Smooth muscle cell of the brain vasculature (primary cell): ENCODE data around the gene CD300LB.
A peak's percentile ranks its signal among the peaks of the same experiment; 100 is the strongest.
"Not testable (repeated sequence)": the region's sequence is repeated elsewhere in the genome, so short reads cannot be mapped to it uniquely, and the experiment has no call there.

Experiments used
- DNase-seq: peaks from one replicate; pipeline ENCODE4 v3.0.0-alpha.2; 2012; ENCODE audit warnings: low read depth, low spot score

The CD300LB gene

DNA sequence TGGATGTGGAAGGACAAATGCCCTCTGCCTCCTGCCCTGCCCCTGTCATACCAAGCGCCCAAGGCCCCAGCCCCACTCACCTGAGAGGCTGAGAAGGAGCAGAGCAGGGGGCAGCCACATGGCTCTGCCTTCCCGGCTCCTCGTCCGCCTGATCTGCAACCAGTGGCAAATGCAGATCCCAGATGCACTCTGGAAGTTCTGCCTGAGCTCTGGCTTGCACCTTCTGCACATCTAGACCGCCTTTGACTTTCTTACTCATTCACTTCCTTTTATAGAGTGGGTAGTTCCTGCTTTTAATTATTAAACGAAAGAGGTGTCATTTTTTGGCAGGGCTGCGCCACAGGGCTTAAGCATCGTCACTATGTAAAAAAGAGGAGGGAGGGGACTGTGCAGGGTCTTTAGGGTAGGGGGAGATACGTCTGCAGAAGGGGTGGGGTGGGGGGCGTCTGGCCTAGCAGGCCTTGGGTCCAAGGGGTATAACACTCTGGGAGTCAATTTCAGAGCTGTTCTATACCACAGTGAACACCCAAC lies at the start of gene CD300LB:
Gene CD300LB, minus strand, starts transcription at position 245 of the 531 bp plus-strand sequence. Its CDS starts 125 bp downstream, at position 120.
- no peak for DNase-seq

DNA sequence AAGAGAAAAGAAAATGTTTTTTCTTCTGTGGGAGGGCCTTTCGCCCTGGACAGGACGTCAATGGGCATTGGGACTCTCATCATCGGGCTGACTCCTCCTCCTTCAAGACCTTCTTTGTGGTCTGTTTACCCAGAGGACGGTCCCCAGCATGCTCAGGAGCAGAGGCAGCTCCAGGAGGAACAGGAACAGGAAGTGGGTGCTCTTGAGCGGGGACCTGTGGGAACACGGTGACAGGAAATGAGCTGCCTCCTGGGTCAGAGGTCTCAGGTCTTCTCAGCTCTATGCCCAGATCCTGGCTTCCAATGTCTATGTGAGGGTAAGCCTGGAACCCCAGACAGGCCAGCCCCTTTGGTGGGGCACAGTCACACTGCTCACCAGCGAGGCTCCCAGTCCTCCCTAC lies 48.6 kb upstream of the CD300LB start:
- DNase-seq = no peak

GRCh38 chr17:74578979-74579378 lies 47.7 kb upstream of the CD300LB start:
- DNase-seq = no peak

DNA sequence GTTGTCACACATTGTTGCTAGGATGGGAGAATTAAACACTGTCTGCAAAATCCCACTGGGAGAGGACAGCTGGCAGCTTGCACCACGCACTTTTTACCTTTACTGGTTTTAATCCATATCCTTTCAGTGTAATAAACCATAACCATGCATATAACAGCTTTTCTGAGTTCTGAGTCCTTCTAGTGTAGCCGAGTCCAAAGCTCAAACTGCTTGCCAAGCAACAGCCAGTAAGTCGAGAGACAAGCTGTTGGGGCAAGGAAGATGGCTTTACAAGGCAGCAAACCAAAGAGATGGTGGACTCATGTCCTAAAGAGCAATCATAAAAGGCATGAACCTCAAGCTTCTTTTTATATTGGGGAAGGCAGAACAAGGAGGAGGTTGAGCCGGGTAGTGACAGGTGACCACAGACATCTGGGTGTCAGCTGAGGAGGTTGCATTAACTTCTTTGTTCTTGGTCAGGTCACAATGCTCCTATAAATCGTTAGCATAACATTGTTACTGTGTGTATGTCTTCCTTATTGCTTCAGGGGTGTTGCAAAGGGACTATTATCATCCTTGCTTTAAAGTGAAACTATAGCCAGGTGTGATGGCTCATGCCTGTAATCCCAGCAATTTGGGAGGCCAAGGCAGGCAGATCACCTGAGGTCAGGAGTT lies 43.3 kb upstream of the CD300LB start:
- no peak for DNase-seq

DNA sequence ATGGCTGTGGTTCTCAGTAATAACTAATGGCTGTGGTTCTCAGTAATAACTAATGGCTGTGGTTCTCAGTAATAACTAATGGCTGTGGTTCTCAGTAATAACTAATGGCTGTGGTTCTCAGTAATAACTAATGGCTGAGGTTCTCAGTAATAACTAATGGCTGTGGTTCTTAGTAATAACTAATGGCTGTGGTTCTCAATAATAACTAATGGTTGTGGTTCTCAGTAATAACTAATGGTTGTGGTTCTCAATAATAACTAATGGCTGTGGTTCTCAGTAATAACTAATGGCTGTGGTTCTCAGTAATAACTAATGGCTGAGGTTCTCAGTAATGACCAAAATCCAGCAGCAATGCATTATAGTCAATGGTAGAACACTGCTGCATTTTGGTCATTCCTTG lies 42.4 kb upstream of the CD300LB start:
- not testable (repeated sequence) for DNase-seq

DNA sequence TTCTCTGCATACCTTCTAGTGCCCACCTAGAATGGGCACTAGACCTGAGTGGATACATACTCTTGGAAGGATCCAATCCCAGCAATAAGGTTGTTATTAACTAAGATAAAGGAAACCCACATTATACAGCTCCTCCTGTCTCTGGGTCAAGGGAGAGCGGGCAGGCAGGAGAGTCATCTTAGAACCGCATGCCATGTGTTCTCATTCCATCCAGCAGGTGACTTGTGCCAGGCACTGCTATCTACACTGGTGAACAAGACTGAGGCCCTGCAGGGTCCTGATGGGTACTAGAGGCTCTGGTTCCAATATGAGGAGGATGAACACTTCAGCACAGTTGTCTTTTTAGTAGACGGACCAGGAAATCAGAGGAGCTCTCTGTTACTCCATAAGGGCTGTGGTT lies 41.9 kb upstream of the CD300LB start:
- no peak for DNase-seq

GRCh38 chr17:74571621-74572270 lies 40.5 kb upstream of the CD300LB start:
- no peak for DNase-seq

- DNase-seq = peak; percentile 45
These were observed 38.0 kb upstream of the CD300LB start for GRCh38 chr17:74569020-74570003.

DNA sequence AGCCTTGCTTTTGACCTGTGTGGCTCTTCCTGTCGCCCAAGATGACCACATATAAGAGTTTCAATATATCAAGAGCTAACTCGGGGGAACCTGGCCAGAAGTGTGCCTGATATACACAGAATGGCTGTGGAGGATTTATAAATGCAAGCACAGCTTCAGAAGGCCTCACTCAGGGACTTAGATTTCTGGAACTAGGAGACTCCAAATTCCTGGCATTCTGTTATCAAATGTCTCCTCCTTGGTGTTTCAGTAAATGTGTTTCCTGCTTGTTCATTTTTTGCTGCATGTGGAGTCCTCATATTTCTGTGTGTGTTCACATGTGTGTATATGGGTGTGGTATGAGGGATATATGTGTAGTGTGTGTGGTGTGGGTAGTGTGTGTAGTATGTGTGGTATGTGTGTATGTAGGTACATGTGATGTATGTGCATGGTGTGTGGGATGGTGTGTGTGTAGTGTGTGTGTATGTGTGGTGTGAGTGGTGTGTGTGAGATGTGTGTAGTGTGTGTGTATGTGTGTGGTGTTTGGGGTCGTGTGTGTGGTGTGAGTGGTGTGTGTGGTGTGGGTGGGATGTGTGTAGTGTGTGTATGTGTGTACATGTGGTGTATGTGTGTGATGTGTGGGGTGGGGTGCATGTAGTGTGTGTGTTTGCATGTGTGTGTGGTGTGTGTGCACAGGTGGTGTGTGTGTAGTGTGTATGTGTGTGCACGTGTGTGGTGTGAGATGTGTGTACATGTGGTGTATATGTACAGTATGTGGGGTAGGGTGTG lies 37.0 kb upstream of the CD300LB start:
- no peak for DNase-seq

GRCh38 chr17:74567397-74567796 lies 36.1 kb upstream of the CD300LB start, which contains the start of gene CD300H:
Gene CD300H, minus strand, starts transcription at chr17:74567509.
- no peak for DNase-seq

DNA sequence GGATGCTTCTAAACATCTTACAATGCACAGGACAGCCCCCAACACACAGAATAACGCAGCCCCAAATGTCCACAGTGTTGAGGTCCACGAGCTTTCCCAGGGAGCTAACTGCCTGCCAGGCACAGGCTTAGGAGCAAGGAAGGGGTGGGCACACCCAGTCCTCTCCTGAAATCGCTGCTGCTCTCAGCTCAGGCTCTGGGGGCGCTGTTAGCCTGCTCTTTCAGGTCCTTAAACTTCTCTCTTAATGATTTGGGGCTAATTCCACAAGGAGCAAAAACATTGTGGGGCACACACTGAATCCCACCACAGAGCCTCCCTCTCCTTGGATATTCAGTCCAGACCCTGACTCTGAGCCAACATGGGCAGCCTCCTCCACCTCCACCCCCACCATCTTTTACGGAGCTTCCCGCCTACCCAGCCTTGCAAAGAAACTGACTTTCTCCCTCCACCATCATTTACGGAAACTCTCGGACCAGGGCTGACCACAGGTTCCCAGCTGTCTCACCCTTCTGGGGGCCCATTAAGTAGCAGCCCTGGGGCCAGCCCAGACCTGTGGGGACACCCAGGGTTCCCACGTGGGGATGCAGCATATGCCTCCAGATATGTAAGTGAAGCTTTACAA lies 35.0 kb upstream of the CD300LB start:
- no peak for DNase-seq

DNA sequence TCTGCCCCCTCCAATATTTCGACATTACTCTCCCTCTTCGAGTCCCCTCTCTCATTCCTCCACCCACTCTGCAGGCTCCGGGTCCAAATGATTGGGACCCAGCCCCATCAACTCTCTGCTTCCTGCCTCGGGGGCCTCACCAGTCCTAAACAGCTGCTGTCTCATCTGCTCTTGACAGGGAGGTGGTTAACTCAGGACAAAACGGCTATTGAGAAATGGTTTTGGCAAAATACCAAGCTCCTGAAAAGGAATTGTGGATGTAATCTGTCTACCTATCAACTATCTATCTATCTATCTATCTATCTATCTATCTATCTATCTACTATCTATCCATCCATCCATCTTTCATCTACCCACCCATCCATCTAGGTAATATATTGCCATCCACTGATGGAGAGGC lies 33.9 kb upstream of the CD300LB start:
- no peak for DNase-seq

DNA sequence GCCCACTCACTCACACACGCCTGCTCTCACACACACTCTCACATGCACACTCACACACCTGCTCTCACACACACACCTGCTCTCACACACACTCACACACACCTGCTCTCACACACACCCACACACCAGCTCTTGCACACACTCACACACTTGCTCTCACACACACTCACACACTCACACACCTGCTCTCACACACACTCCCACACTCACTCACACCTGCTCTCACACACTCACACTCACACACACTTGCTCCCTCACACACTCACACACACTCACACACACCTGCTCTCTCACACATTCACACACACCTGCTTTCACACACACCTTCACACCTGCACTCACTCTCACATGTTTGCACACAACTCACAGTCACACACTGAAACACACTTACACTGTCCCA lies 32.1 kb upstream of the CD300LB start:
- DNase-seq = no peak

GRCh38 chr17:74561586-74561985 lies 30.3 kb upstream of the CD300LB start:
- no peak for DNase-seq

DNA sequence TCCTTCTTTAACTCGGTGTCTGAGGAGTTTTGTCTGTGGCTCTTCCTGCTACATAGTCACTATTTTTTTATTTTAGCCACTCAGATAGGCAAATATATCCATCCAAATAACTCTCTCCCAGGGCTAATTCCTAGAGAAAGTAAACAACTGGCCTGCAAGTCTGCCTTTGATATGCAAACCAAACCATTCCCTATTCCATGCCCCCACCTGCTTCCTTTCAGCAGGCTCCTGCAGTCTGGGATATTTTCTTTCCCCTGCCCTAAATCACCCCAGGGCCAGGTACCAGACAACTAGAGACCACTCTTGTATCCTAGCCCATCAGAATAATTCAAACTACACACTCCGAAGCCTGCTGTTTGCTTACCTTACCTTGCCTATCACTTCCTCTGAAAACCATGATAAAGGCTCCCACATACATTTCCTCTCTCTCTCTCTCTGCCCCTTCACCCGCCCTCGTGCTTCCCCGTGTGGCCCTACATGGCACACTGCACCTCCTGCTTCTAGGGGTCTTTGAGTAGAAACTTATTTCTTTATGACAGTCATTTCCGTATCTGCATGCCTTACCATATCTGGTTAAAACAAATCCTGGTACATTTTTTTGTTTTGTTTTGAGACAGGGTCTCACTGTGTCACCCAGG lies 27.7 kb upstream of the CD300LB start:
- no peak for DNase-seq

DNA sequence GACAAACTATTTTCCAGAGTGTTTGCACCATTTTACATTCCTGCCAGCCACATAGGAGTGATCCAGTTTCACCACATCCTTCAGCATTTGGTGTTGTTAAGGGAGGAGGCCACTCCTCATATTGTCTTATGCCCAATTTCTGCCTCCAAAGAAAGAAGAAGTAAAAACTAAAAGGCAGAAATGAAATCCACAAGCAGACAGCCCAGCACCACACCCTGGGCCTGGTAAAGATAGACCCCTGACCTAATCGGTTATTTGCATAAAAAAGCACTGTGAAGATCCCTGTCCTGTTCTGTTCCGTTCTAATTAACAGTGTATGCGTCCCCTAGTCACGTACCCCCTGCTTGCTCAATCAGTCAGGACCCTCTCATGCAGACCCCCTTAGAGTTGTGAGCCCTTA lies 27.1 kb upstream of the CD300LB start:
- DNase-seq = not testable (repeated sequence)

GRCh38 chr17:74555427-74555940 lies 24.2 kb upstream of the CD300LB start:
- DNase-seq = no peak

- DNase-seq = no peak
These were observed 23.6 kb upstream of the CD300LB start for GRCh38 chr17:74554909-74555308.

DNA sequence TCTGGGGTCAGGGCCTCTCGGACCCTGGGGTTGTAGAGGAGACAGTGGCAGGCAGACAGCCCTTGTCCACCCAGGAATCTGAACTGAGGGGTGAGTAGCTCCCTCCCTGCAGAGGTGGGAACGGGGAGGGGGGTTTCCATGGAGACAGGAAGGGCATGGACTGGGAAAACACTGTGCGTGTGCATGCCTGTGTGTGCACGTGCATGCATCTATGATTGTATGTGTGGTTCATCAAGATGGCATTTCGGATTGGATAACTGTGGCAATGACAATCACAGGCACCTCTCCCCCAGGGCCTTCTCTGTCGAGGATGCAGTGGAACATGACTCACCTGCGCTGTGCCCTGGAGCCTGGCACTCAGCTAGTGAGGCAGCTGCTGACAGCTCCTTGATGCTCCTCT lies 20.8 kb upstream of the CD300LB start:
- DNase-seq = no peak

- no peak for DNase-seq
These were observed 19.3 kb upstream of the CD300LB start for GRCh38 chr17:74550602-74551001.
